NCI-H187 (cell line): ENCODE results near the gene ANKRD17.

ENCODE experiments used
- DNase-seq, 2 experiments: peaks; one replicate each; lab custom pipeline; 2025; lab: John Stamatoyannopoulos, UW

ANKRD17 gene

DNA sequence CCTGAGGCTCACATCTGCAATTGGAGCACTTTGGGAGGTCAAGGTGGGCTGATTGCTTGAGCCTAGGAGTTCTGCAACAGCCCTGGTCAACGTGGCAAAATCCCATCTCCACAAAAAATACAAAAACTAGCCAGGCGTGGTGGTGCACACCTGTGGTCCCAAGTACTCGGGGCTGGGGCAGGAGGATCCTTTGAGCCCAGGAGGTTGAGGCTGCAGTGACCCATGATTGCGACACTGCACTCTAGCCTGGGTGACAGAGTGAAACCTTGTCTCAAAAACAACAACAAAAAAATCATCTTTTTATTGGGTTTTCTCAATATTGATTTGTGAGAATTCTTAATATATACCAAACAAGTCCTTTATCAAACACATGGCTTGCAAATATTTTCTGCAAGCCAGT, 64.9 kb downstream of the ANKRD17 start:
- DNase-seq = no peak

GRCh38 chr4:73193155-73193554, 65.4 kb downstream of the ANKRD17 start:
- no peak for DNase-seq

GRCh38 chr4:73189274-73189810, 69.3 kb downstream of the ANKRD17 start:
- DNase-seq = no peak

DNA sequence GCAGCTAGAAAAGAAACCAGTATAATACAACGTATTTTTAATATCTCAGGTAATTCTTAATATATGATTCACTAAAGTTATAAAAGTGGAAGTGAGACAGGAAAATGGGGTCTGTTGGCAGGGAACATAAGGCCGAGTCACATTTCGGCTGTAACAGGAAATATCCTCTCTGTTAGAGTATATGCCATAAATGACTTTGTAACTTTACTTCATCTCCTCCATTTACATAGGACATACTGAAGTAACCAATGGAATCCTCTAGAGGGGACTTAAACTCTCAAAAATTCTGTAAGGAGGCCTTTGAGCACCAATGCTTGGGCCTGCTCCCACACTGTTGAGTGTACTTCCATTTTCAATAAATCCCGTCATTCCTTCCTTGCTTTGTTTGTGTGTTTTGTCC, 71.3 kb downstream of the ANKRD17 start:
- DNase-seq = no peak

DNA sequence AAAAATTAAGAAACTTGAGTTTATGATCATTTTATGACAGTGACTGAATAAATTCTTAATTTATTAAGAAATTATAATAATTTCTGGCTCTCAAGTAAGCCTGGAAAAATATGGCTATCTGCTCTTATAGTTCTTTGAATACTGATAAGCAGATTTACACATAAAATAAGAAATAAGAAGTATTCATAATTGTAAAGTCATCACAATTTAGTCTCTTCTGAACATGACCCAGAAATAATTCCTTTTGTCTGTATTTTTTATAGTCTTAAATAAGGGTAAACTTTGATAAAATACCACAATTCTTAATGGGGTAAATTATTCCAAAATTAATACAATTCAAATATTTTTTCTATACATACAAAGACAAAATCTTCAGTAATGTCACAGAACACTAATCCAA, 72.7 kb downstream of the ANKRD17 start:
- DNase-seq = no peak

- no peak for DNase-seq
Observed at GRCh38 chr4:73181231-73181630, 77.4 kb downstream of the ANKRD17 start.

GRCh38 chr4:73178389-73178788, 80.2 kb downstream of the ANKRD17 start:
- no peak for DNase-seq

DNA sequence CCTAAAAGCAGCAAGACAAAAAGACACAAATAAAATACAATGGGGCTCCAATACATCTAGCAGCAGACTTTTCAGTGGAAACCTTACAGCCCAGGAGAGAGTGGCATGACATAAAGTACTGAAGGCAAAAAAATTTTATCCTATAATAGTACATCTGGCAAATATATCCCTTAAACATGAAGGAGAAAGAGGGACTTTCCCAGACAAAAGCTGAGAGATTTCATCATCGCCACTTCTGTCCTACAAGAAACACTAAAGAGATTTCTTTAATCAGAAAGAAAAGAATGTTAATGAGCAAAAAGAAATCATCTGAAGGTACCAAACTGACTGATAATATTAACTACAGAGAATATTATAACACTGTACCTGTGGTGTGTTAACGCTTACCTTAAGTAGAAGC, 86.4 kb downstream of the ANKRD17 start:
- no peak for DNase-seq

- DNase-seq = no peak
Observed at GRCh38 chr4:73170518-73171198, 87.9 kb downstream of the ANKRD17 start.

DNA sequence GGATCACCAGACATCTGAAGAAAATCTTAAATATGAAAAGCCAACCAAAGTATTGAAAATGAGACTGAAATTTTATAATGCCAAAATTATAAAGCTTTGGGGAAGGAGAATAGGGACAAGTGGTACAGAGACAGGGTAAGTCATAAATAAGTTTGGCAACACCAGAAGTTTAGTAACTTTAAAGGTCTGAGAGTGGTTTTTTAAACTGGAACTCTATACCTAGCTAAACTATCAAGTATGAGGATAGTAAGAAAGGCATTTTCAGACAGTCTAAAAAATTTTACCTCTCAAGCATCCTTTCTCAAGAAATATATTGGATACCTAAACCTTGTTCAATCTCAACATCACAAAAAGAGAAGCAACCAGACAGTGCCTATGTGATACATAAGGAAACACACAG, 92.4 kb downstream of the ANKRD17 start:
- no peak for DNase-seq

DNA sequence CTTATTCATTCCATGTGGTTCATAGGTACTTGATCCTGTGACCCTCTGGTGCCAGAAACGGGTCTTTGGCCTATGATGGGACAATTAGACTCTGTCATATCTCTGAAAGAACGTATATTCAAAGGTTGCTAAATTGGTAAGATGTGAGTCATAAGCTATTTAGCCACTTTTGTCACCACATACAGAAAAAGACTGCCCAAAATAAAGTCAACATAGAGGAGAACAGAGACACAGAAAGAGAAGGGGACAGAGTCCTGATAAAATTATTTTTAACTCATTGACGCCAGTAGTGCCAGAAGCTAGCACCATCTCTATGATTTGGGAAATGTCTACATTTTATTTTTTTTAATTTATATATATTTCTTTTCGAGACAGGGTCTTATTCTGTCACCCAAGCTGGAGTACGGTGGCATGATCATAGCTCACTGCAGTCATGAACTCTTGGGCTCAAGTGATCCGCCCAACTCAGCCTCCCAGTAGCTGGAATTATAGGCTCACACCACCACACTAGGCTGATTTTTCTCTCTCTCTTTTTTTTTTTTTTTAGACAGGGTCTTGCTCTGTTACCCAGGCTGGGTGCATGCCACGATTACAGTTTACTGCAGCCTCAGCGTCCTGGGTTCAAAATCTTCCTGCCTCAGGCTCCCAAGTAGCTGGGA, 96.9 kb downstream of the ANKRD17 start:
- DNase-seq = no peak

DNA sequence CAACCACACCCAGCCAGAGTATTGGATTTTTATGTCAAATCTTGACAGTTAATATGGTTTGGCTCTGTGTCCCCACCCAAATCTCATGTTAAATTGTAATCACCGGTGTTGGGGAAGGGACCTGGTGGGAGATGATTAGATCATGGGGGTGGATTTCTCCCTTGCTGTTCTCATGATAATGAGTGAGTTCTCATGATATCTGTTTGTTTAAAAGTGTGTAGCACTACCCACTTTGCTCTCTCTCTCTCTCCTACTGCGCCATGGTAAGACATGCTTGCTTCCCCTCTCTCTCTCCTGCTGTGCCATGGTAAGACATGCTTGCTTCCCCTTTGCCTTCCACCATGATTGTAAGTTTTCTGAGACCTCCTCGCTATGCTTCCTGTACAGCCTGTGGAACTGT, 102.2 kb downstream of the ANKRD17 start:
- no peak for DNase-seq

DNA sequence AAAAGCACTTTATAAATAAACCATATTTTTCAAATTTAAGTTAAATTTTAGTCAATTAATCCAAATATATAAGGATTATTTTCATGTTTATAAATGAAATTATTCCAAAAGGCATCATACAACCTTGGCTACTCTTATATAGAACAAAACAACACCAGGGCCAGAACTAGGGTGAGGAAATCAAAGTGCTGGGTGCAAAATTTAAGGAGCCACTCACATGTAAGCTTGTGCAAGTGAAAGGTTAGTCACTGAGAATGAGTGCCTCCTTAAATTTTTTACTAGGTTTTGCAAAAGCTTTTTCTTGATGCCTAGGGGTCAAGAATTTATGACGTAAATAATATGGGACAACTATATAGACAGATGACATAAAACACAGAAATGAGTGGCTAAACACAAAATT, 105.7 kb downstream of the ANKRD17 start:
- DNase-seq = no peak

GRCh38 chr4:73142995-73143547, 115.5 kb downstream of the ANKRD17 start:
- DNase-seq = no peak

DNA sequence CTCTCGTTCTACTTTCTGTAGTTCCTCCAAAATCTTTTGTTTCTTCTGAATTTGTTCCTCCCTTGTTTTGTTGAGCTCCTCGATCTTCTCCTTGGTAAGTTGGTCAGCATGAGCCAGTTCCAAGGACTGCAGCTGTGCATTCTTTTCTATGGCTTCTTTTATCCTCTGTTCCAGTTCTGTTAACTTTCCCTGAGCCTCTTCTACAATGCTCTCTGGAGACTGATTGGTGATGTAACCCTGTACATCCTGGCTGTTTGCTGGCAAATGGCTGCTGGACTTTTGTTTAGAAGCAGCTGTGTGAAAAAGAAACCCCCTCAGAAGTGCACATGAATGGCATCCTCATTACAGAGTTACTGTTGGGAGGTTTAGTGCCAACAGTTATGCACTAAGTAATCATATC, 118.6 kb downstream of the ANKRD17 start:
- no peak for DNase-seq

GRCh38 chr4:73139245-73139644, 119.4 kb downstream of the ANKRD17 start:
- DNase-seq = no peak

DNA sequence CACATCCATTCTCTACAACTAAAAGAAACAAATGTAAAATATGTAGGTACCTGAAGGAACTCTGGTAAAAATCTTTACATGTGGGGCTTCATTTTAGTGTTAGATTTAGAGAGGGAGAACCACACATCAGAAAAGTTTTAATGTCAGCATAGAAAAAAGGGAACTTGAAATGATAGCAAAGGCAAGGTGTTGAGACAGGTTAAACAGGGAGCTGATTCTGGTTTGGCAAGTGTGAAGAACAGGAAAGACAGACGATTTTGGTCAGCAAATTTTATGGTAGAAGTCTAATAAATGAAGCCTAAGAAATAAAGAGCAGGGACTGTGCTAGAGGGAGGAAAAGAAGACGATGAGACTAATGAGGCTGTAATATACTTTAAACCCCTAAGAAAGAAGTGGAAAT, 121.5 kb downstream of the ANKRD17 start:
- no peak for DNase-seq

DNA sequence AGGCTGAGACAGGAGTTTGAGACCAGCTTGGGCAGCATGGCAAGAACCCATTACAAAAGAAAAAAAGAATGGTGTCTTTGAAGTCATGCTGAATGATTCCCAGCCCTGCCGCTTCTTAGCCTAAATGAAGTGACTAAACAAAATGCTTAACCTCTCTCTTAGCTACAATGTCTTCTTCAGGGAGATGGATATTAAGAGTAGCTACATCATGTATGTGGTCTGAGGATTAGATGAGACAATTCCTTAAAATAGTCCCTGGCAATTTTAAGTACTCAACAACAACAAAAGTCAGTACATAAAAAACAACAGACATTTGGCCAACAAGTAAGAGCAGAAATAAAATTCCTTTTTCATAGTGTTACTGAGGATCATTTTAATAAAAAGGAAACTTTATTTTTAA, 124.8 kb downstream of the ANKRD17 start:
- no peak for DNase-seq

- DNase-seq = no peak
Observed at GRCh38 chr4:73131281-73131680, 127.3 kb downstream of the ANKRD17 start.

GRCh38 chr4:73129319-73129718, 129.3 kb downstream of the ANKRD17 start:
- no peak for DNase-seq

- no peak for DNase-seq
Observed at GRCh38 chr4:73127839-73128453, 130.7 kb downstream of the ANKRD17 start.

GRCh38 chr4:73109493-73109892, 149.1 kb downstream of the ANKRD17 start:
- DNase-seq = no peak

- no peak for DNase-seq
Observed at GRCh38 chr4:73104695-73105094, 153.9 kb downstream of the ANKRD17 start.
